Upper lobe of left lung (tissue), 6 donors: ENCODE data around the gene PPM1L. TPM values are rescaled to one million over a fixed set of nuclear protein-coding genes. Genes with fewer than 3 reads are reported as not detected.
"Not testable (repeated sequence)": the region's sequence is repeated elsewhere in the genome, so short reads cannot be mapped to it uniquely, and the experiment has no call there.

Experiments
- ATAC-seq, 2 donors: fragments of 200-7000 bp; cut with Tn5 transposase; one replicate each; pipeline ENCODE4 v1.9.1; 2022; ENCODE audit warnings: mild to moderate bottlenecking in 2 of 2, moderate library complexity in 2 of 2; ENCODE audit not compliant: low FRiP score in 2 of 2
- DNase-seq, 2 donors: peaks; one replicate each; pipeline ENCODE4 v3.0.0-alpha.2; 2019 to 2020
- H3K27ac ChIP-seq, 4 donors: fragments of 200-600 bp; sonication (generic); one replicate each; pipeline ENCODE4 v1.5.1; 2016 to 2019
- H3K27me3 ChIP-seq, 4 donors: fragments of 200-600 bp; sonication (generic); one replicate each; pipeline ENCODE4 v1.5.1; 2017 to 2019
- H3K36me3 ChIP-seq, 4 donors: fragments of 200-600 bp; sonication (generic); one replicate each; pipeline ENCODE4 v1.5.1; 2016 to 2019
- H3K4me1 ChIP-seq, 4 donors: fragments of 200-600 bp; sonication (generic); one replicate each; pipeline ENCODE4 v1.5.1; 2018 to 2019
- H3K4me3 ChIP-seq, 4 donors: fragments of 200-600 bp; sonication (generic); one replicate each; pipeline ENCODE4 v1.5.1; 2017 to 2019; ENCODE audit warnings: mild to moderate bottlenecking in 2 of 4, moderate library complexity in 1 of 4
- H3K9me3 ChIP-seq, 4 donors: fragments of 200-600 bp; sonication (generic); one replicate each; pipeline ENCODE4 v1.5.1; 2018 to 2019
- CTCF ChIP-seq, 6 experiments: fragments of 450-650 bp in 4 of 6; fragments of 200-600 bp in 2 of 6; sonication (generic) in 2 of 6; IDR thresholded peaks; one replicate each; pipeline ENCODE4 v1.5.1; 2016 to 2019; ENCODE audit warnings: antibody characterized with exemption in 6 of 6
- EP300 ChIP-seq, 4 donors: sonication (generic); formaldehyde crosslinking; IDR thresholded peaks; one replicate each; pipeline ENCODE4 v1.5.1; 2017; ENCODE audit warnings: antibody characterized with exemption in 4 of 4, control low read depth in 2 of 4
- POLR2A ChIP-seq, 4 donors: fragments of 450-650 bp; IDR thresholded peaks; one replicate each; pipeline ENCODE4 v1.5.1; 2016 to 2017; ENCODE audit warnings: antibody characterized with exemption in 4 of 4, mild to moderate bottlenecking in 2 of 4
- POLR2AphosphoS5 ChIP-seq, 2 donors: sonication (generic); formaldehyde crosslinking; IDR thresholded peaks; one replicate each; pipeline ENCODE4 v1.5.1; 2017; ENCODE audit warnings: antibody characterized with exemption in 2 of 2
- WGBS, 2 donors: methylation state at CpG; one replicate each; pipeline ENCODE4 v1.1.5; 2017 to 2018; 5-methylcytosine and 5-hydroxymethylcytosine counted together
- total RNA-seq, 6 donors: library from RNA; depleted of rRNA in 4 of 6; stranded (reverse); fragments of >200 nt in 4 of 6; gene quantifications; one replicate each; pipeline versions ENCODE4 v1.1.0 to v1.2.1, GENCODE V29; 2016 to 2021
- donor health status: DM: no; HTN: no; CAD: no; lungs with moderate emphysema.
- donor health status: DM: no; HTN: yes; CAD: no; lungs with severe emphysema.

Gene PPM1L
- total RNA-seq, 6 donors from 2014 or later = 11.3 to 26.8 (median 18.7) TPM

DNA sequence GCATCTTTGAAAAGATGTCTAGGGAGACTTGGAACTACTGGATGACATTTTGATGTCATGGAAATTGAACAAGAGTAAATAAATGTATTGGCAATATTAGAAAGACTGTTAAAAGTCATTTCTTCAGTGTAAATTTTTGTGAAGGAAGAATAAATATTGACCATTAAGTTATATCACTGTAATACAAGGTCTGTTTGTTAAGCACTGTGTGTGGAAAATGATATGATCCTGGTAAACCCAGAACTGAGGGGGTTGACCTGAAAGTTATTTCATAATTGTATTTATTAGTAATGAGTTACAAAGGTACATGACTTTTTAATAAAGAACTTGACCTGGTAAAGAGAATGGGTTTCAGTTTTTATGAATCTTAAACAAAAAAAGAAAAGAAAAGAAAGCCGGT is 242.6 kb downstream of the PPM1L start:
- H3K36me3 ChIP-seq = no peaks in the 10 kb centered on the region
- no peak overlapping the region for H3K27ac ChIP-seq
- DNase-seq (no peak), ATAC-seq (no peak)
- H3K4me1 ChIP-seq = no peaks in the 10 kb centered on the region
- H3K4me3 ChIP-seq = no peak overlapping the region
- 96 to 97% methylated on average over 1 of the region's 1 CpG for WGBS, 2 donors
- H3K9me3 ChIP-seq = no peaks in the 10 kb centered on the region
- TF ChIP-seq POLR2A (IDR thresholded peaks at IDR 0.05) = no peak
- TF ChIP-seq CTCF (IDR thresholded peaks at IDR 0.05) = no peak
- TF ChIP-seq POLR2AphosphoS5 (IDR thresholded peaks at IDR 0.05) = no peak
- TF ChIP-seq EP300 (IDR thresholded peaks at IDR 0.05) = no peak
- H3K27me3 ChIP-seq = no peaks in the 10 kb centered on the region

- 91 to 95% methylated on average over 5 of the region's 5 CpGs for WGBS, 2 donors
- DNase-seq = no peak
- no peaks in the 10 kb centered on the region for H3K9me3 ChIP-seq
- no peaks in the 10 kb centered on the region for H3K36me3 ChIP-seq
- H3K27me3 ChIP-seq = no peaks in the 10 kb centered on the region
- no peak for ATAC-seq
- H3K4me1 ChIP-seq = no peaks in the 10 kb centered on the region
- H3K27ac ChIP-seq = no peak overlapping the region
- TF ChIP-seq EP300 (IDR thresholded peaks at IDR 0.05) (no peak), POLR2A (IDR thresholded peaks at IDR 0.05) (no peak), POLR2AphosphoS5 (IDR thresholded peaks at IDR 0.05) (no peak), CTCF (IDR thresholded peaks at IDR 0.05) (no peak)
- no peak overlapping the region for H3K4me3 ChIP-seq
These were observed 243.2 kb downstream of the PPM1L start for GRCh38 chr3:160999274-160999673.

GRCh38 chr3:161008086-161008485 is 252.1 kb downstream of the PPM1L start:
- Histone ChIP-seq H3K27me3 (no peaks in the 10 kb centered on the region), H3K4me3 (no peak overlapping the region), H3K36me3 (no peaks in the 10 kb centered on the region), H3K9me3 (no peaks in the 10 kb centered on the region), H3K4me1 (no peaks in the 10 kb centered on the region), H3K27ac (no peak overlapping the region)
- ATAC-seq (no peak), DNase-seq (no peak)
- 77 to 92% methylated on average over 2 of the region's 2 CpGs for WGBS, 2 donors
- TF ChIP-seq EP300 (IDR thresholded peaks at IDR 0.05) (no peak), POLR2AphosphoS5 (IDR thresholded peaks at IDR 0.05) (no peak), POLR2A (IDR thresholded peaks at IDR 0.05) (no peak), CTCF (IDR thresholded peaks at IDR 0.05) (no peak)

GRCh38 chr3:161010151-161010550 is 254.1 kb downstream of the PPM1L start:
- H3K27ac ChIP-seq, H3K27me3 ChIP-seq, ATAC-seq, H3K36me3 ChIP-seq, DNase-seq, H3K4me1 ChIP-seq, H3K9me3 ChIP-seq, H3K4me3 ChIP-seq: not testable (repeated sequence)
- 88 to 90% methylated on average over 2 of the region's 2 CpGs for WGBS, 2 donors

GRCh38 chr3:161014843-161015749 is 259.1 kb downstream of the PPM1L start:
- WGBS, 2 donors = 90 to 91% methylated on average over 4 of the region's 4 CpGs
- no peaks in the 10 kb centered on the region for H3K4me1 ChIP-seq
- no peaks in the 10 kb centered on the region for H3K9me3 ChIP-seq
- no peak for TF ChIP-seq EP300 (IDR thresholded peaks at IDR 0.05)
- no peak for TF ChIP-seq POLR2A (IDR thresholded peaks at IDR 0.05)
- no peak for TF ChIP-seq POLR2AphosphoS5 (IDR thresholded peaks at IDR 0.05)
- no peak for TF ChIP-seq CTCF (IDR thresholded peaks at IDR 0.05)
- H3K4me3 ChIP-seq = no peak overlapping the region
- H3K27me3 ChIP-seq = no peaks in the 10 kb centered on the region
- DNase-seq = no peak
- no peak overlapping the region for H3K27ac ChIP-seq
- no peak for ATAC-seq
- no peaks in the 10 kb centered on the region for H3K36me3 ChIP-seq
